Measurements from ENCODE around the gene LIN37. TPM values are rescaled to one million over a fixed set of nuclear protein-coding genes. Genes with fewer than 3 reads are reported as not detected.

The LIN37 gene
- polyA plus RNA-seq, 1 donor (not counting 4 experiments of a cell fraction or from before 2014, with no cell fraction given) = 6.7 TPM

DNA sequence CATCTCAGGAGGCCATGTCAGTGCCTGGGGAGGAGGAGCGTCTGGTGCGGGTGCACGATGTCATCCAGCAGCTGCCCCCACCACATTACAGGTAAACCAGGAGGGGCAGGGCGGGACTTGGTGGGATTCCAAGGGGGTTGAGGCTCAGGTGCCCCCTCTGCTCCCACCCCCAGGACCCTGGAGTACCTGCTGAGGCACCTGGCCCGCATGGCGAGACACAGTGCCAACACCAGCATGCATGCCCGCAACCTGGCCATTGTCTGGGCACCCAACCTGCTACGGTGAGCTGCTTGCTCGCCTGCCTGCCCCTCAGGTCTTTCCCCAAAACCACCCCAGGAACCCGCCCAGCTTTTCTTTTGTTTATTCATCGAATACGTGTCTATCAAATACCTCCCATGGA lies 34.2 kb downstream of the LIN37 start:
- dilution Hi-C loops (cut with MboI; ENCODE audit: extremely low pct_ligation_motif_present, low sequenced_read_pairs) = no loop called here
- H3K79me2 ChIP-seq (ENCODE audit: control insufficient read depth, insufficient read depth, low read length) = no peaks in the 10 kb centered on the region
- no peaks in the 10 kb centered on the region for H3K27me3 ChIP-seq (ENCODE audit: control insufficient read depth, extremely low read depth, insufficient read depth, low read length)
- FAIRE-seq = no peak
- no peak overlapping the region for H2AFZ ChIP-seq (ENCODE audit: control insufficient read depth, low read length)
- H3K4me3 ChIP-seq (ENCODE audit: control insufficient read depth in 2 of 3, extremely low read depth in 1 of 3, insufficient read depth in 2 of 3, low read depth in 1 of 3, low read length in 3 of 3) = no peak overlapping the region
- no peak overlapping the region for H3K27ac ChIP-seq (ENCODE audit: control insufficient read depth, insufficient read depth, low read length)
- no peaks in the 10 kb centered on the region for H4K20me1 ChIP-seq (ENCODE audit: control insufficient read depth, extremely low read depth, insufficient read depth, low read length)
- H3K9me3 ChIP-seq (ENCODE audit: control insufficient read depth, low read depth, low read length) = no peaks in the 10 kb centered on the region
- no peak overlapping the region for H3K4me2 ChIP-seq (ENCODE audit: control insufficient read depth, extremely low read depth, insufficient read depth, low read depth, low read length)
- no peaks in the 10 kb centered on the region for H3K4me1 ChIP-seq (ENCODE audit: control insufficient read depth, extremely low read depth, insufficient read depth, low read length)
- no peaks in the 10 kb centered on the region for H3K9me1 ChIP-seq (ENCODE audit: control insufficient read depth, extremely low read depth, insufficient read depth, low read length)
- H3K36me3 ChIP-seq (ENCODE audit: control insufficient read depth in 2 of 2, extremely low read depth in 1 of 2, insufficient read depth in 2 of 2, low read length in 2 of 2) = no peaks in the 10 kb centered on the region
- TF ChIP-seq CTCF (optimal IDR thresholded peaks at IDR 0.05 in 1 of 3, IDR thresholded peaks at IDR 0.05 in 1 of 3, conservative IDR thresholded peaks at IDR 0.05 in 1 of 3; ENCODE audit: extremely low read depth in 1 of 3, insufficient read depth in 2 of 3, low read length in 3 of 3) (no peak), EZH2 (IDR thresholded peaks at IDR 0.05; ENCODE audit: low read length) (no peak)
- DNase-seq (ENCODE audit: low read depth, low spot score) = no peak
- H3K9ac ChIP-seq (ENCODE audit: control insufficient read depth, extremely low read depth, insufficient read depth, low read length) = no peak overlapping the region

DNA sequence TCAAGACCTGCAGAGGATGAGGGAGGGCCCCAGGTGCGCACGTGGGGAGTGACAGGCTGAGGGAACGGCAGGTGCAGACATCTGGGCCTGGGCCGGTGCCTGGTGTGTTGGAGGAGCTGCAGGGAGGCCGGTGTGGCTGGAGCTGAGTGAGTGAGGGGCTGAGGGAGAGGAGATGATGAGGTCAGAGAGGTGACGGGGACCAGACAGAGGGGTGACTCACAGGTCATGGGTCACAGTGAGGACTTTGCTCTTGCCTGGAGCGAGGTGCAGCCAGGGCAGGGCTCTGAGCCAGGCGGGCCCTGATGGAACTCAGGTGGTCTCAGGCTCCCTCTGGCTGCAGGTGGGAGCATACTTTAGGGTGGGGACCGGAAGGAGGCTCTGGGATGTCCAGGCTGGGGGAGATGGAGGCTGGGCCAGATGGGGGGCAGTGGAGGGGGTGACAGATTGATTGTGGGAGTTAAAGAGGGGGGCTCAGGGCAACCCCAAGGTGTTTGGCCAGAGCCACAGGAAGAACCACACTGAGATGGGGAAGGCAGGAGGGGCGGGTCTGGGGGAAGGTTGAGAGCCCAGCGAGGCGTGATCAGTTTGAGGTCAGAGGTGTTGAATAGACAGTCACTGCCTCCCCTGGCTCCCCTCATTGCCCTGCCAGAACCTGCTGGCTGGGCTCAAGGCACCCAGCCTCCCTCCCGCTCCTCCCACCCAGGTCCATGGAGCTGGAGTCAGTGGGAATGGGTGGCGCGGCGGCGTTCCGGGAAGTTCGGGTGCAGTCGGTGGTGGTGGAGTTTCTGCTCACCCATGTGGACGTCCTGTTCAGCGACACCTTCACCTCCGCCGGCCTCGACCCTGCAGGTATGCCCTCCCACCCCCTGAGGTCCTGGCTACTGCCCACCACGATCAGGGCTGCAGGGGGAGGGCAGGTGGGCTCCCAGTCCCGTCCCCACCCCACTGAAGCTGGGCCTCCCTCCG lies 35.4 kb downstream of the LIN37 start:
- Histone ChIP-seq H3K79me2 (ENCODE audit: control insufficient read depth, insufficient read depth, low read length) (no peaks in the 10 kb centered on the region), H3K4me1 (ENCODE audit: control insufficient read depth, extremely low read depth, insufficient read depth, low read length) (no peaks in the 10 kb centered on the region), H3K36me3 (ENCODE audit: control insufficient read depth in 2 of 2, extremely low read depth in 1 of 2, insufficient read depth in 2 of 2, low read length in 2 of 2) (no peaks in the 10 kb centered on the region)

More for the DNA sequence above, 35.4 kb downstream of the LIN37 start:
- no peak overlapping the region for H3K4me3 ChIP-seq (ENCODE audit: control insufficient read depth in 2 of 3, extremely low read depth in 1 of 3, insufficient read depth in 2 of 3, low read depth in 1 of 3, low read length in 3 of 3)
- H3K9ac ChIP-seq (ENCODE audit: control insufficient read depth, extremely low read depth, insufficient read depth, low read length) = no peak overlapping the region
- dilution Hi-C loops (cut with MboI; ENCODE audit: extremely low pct_ligation_motif_present, low sequenced_read_pairs) = no loop called here
- TF ChIP-seq CTCF (optimal IDR thresholded peaks at IDR 0.05 in 1 of 3, IDR thresholded peaks at IDR 0.05 in 1 of 3, conservative IDR thresholded peaks at IDR 0.05 in 1 of 3; ENCODE audit: extremely low read depth in 1 of 3, insufficient read depth in 2 of 3, low read length in 3 of 3) = no peak
- no peak overlapping the region for H3K27ac ChIP-seq (ENCODE audit: control insufficient read depth, insufficient read depth, low read length)
- DNase-seq (ENCODE audit: low read depth, low spot score) = no peak
- no peak for FAIRE-seq
- no peaks in the 10 kb centered on the region for H3K9me1 ChIP-seq (ENCODE audit: control insufficient read depth, extremely low read depth, insufficient read depth, low read length)
- no peaks in the 10 kb centered on the region for H3K9me3 ChIP-seq (ENCODE audit: control insufficient read depth, low read depth, low read length)
- no peak overlapping the region for H2AFZ ChIP-seq (ENCODE audit: control insufficient read depth, low read length)
- peaks cover 2% of the 10 kb centered on the region for H4K20me1 ChIP-seq (ENCODE audit: control insufficient read depth, extremely low read depth, insufficient read depth, low read length)
- H3K4me2 ChIP-seq (ENCODE audit: control insufficient read depth, extremely low read depth, insufficient read depth, low read depth, low read length) = no peak overlapping the region
- H3K27me3 ChIP-seq (ENCODE audit: control insufficient read depth, extremely low read depth, insufficient read depth, low read length) = no peaks in the 10 kb centered on the region
